ENCODE data around the gene SLC23A2.
"Not testable (repeated sequence)": the region's sequence is repeated elsewhere in the genome, so short reads cannot be mapped to it uniquely, and the experiment has no call there.

SLC23A2 gene

DNA sequence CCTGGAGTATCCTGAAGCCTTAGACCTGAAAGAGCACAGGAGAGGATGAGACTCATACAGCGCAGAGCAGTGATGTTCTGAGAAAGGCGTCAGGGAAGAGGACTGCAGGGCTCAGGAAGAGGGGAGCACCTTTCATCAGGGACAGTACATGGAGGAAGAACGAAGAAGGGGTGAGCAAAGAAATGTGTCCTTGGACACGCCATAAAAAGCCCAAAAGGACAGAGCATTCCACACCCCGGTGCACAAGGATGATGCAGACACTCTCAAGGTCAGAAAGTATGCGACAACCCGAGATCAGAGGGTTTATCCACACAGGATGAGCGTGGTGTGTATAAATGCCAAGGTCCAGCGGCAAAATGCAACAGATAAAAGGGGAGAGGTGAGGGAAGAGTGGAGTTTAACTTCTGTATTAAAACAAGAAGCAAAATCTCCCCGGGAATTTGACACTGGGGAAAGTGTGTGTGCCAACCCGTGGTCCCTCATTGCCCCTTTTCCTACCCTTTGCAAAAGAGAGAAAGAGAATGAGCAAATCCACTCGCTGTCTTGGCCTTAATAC, 64.4 kb downstream of the SLC23A2 start:
- DNase-seq: no peak

DNA sequence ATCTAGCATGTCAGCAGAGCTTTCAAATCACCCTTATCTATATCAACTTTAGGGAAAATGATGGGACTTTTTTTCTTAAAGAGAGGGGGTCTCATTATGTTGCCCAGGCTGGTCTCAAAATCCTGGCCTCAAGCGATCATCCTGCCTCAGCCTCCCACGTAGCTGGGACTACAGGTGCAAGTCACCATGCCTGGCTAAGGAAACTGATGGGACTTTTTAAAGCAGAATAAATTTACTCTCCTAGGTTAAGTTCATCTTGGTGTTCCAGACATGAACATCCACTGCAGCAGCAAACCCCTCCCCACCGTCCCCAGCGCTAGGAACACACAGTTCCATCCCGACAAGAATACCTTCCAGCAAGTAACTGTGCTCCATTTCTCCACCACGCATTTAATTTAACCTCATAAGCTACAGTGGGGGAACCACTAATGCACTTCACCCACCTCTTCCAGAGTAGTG, 64.9 kb downstream of the SLC23A2 start:
- no peak for DNase-seq

DNA sequence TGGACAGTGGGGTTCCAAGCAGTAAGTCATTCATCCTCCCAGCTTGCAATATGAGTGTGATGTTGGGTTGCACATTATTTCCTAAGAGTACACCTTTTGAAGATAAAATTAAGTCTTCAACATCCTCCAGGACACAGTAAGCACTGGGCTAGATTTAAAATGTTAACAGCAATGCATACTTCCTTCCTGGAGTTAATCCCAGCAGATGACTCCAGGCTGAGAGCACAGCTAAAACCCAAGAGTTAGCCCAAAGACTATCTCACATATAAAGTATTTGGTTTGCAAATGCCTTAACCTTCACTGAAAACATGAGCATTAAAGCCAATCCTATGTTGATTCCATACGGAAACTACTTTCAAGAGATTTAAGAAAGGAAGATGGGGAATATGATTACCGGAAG, 69.2 kb downstream of the SLC23A2 start:
- no peak for DNase-seq

DNA sequence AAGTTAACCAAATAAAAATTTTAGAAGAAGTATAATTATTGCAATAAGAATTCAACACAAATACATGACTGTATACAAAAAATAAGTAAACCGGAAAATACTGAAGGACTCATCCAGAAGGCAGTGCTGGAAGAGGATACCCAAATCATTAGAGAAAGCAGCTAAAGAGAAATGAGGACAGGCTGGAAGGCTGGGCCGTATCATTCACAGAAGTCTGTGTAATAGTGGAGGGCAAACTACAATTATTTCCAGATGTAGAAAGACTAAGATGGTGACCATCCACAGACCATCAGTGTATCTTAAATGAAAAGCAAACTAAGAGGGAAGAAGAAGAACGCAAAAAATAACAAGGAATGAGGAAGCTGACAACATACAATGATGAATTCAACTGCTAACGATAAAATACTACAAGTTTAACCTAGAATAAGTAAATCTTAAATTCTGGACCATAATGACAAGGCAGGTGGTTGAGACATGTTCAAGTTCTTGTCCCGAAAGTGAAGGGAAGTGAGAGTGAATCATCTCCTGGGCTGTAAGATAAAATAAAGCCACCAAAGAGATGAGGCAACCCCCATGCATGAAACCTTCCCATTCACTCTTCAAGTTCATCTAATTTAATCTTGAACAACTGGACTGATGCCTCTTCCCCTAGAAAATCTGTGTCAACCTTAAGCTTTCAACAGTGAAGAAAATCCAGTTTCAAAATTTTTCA, 71.5 kb downstream of the SLC23A2 start:
- no peak for DNase-seq

DNA sequence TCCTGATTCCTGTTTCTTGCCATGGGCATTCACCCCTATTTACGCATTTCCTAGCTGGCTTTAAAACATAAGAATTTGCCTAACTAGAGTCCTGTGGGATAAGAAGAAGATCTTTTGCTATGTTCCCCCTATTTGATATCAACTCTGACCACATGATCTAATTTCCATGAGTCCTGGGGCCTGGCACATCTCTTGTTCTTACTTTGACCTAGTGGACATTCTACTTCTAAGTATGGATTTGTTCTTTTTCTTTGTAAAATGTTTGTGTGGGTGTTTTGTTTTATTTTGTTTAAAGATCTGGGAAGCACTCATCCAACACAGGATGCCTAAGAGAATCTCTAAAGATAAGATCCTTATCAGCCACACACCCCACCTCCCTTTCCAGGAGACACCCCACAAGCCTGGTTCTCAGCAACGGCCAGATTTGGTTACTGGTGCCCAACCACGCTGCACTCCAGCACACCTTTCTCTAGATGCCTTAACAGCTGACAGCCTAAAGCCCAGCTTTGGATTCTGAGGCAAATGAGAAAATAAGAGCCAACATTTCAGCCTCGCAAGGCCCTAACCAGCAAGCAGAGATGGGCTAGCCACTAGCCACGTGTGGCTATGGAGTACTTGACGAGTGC, 74.7 kb downstream of the SLC23A2 start:
- no peak for DNase-seq

DNA sequence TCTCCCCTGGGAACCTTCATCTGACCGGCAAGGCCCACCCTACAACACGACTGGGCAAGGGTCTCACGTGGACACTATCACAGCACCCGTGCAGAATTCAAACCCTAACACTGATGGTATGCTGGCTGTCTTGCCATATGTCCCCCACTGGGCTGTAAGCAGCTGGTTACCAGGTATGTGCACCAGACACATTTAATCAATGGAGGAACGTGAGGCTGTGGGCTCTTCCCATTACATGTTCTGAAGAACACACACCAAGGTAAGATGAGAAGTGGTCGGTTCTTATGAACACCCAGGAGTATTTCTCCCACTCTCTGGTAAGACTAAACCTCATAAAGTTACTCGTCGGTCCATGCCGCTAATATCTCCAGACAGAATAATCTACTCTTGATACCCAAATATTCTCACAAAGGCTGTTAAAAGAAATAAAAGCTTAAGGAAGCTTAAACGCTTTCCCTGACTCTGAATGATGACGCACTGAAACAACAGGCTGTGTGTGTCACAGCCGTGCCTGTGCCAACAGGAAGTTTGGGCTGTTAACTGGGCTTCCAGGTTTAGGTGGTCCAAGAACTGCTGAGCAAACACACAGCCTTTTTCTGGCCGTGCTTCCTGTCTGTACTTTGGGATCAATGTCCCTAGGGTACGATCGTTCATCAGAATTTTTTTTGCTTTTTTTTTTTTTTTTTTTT, 75.3 kb downstream of the SLC23A2 start:
- DNase-seq: no peak

DNA sequence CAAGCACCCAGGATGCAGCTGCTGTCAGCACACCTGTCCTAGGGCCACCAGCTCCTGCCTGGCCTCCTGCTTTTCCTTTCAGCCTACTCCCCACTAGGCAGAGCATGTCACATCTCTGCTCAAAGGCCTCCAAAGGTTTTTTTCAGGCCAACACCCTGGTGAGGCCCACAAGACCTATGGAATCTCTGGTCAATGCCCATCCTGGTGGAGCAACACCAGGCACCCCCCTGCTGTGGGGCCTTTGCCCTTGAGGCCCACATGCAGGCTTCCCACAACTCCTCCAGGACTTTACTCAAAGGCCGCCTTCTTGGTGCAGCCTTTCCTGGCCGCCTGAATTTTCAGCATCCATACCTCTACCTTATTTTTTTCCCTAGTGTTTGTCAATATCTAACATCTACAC, 76.9 kb downstream of the SLC23A2 start:
- no peak for DNase-seq

DNA sequence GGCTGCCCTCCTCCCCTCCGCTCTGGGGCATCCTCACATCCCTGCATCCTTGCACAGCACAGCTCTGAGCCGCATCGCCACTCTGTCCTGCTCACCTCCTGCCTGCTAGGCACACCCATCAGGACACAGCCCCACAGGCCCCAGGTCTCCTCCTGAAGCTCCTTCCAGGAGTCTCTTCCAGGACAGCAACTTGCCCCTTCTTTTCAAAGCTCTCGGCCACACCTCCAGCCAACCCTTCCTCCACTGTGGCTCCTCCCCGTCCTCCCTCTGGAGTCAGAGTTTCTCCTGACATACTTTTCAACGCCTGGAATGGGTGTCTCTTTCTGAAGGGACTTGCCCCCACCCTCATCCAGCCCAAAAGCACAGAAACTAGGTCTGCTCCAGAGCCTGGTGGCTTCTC, 77.3 kb downstream of the SLC23A2 start:
- no peak for DNase-seq

DNA sequence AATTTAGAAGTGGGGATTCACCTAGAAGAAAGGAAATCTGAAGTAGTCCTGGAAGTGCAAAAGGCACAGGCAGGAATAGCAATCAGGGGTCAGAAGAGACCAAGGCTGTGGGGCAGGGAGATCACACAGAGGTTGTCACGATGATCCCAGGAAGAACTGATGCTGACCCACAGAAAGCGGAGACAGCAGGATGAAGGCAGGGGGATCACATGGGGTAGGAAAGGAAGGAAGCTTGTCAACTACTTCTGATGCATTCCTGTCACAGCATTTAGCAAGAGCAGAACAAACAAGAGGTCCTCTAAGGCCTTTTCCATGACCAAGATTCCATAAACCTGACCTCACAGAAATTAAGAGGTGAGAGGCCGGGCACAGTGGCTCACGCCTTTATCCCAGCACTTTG, 79.1 kb downstream of the SLC23A2 start:
- no peak for DNase-seq

DNA sequence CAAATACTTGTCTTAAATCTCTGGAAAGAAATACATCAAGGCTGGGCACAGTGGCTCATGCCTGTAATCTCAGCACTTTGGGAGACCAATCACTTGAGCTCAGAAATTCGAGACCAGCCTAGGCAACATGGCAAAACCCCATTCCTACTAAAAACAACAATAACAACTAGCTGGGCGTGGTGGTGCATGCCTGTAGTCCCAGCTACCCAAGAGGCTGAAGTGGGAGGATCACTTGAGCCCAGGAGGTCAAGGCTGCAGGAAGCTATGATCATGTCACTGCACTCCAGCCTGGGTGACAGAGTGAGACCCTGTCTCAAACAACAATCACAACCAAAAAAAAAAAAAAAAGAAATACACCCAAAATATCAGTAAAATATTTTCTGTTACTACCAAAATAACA, 80.0 kb downstream of the SLC23A2 start:
- DNase-seq: not testable (repeated sequence)

DNA sequence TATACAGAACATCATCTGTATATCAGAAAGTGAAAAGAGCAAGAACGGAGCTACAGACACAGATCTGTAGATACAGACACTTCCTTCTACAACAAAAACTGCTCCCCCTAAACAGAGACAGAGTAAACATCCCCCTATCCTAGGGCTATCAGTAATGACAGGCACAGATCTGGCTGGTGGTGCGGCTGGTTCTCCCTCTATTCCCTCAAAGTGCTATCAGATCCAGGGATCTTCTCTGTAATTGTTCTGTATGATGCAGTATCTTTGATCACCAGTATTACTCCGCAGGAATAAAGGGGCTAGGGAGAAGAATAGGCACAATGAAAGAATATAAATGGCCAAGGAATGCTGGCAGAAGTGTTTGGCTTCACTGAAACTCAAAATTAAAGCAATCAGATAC, 80.7 kb downstream of the SLC23A2 start:
- DNase-seq: no peak

DNA sequence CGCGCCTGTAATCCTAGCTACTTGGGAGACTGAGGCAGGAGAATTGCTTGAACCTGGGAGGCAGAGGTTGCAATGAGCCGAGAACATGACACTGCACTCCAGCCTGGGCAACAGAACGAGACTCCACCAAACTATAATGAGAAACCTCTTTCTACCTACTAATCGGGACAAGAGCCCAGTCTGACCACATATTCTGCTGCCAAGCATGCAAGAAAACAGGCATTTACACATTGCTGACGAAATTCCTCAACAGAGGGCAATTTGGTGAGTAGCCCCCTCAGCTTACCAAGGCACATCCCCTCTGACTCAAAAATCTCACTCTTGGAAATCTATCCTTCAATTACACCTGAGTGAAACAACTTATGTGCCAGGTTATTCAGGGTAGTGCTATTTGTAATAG, 81.2 kb downstream of the SLC23A2 start:
- no peak for DNase-seq

DNA sequence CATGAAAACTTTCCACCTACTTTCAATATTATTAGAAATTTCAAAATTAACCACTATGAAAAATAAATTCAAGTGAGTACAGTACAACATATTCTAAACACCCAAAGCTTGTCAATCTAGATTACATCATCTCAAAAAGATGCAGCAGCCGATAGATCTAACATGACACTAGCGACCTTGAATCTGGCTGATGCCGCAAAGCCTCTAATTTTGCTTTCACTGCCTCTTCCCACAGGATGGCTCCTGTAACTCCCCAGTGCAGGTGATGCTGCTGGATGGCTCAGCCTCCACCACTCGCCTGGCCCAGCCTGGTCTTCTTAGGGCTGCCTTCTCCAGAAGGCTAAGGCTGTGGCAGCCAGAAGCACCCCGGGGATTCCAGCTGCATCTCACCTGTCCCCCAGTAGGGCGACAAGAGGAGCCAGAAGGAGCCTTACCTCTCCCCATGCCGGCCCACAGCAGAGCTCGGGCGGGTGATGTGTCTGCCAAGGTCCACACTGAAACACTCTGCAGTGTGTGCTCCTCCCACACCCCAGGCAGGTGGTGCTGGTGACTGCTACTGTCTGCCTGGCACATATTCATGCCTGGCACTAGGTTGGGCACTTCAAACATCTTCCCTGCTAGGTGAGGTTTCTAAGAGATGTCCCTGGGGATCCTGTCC, 82.1 kb downstream of the SLC23A2 start:
- no peak for DNase-seq

DNA sequence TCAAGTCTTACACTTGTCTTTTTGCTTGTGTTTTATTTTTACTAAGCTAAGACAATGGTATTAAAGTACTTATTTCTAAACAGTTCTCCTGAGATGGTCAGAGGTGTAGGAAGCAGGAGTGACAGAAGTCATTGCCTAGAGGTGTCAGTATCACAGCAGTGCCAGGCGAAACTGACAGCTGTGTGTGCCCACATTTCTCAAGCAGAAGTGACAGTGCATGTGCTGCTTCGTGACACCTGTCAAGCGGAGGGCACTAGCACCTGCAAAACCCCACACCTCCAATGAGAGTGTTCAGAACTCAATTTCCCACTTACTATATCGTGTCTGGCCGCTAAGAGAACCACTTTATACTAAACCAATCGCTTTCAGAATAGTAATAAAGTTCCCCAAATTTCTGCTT, 82.8 kb downstream of the SLC23A2 start:
- no peak for DNase-seq

DNA sequence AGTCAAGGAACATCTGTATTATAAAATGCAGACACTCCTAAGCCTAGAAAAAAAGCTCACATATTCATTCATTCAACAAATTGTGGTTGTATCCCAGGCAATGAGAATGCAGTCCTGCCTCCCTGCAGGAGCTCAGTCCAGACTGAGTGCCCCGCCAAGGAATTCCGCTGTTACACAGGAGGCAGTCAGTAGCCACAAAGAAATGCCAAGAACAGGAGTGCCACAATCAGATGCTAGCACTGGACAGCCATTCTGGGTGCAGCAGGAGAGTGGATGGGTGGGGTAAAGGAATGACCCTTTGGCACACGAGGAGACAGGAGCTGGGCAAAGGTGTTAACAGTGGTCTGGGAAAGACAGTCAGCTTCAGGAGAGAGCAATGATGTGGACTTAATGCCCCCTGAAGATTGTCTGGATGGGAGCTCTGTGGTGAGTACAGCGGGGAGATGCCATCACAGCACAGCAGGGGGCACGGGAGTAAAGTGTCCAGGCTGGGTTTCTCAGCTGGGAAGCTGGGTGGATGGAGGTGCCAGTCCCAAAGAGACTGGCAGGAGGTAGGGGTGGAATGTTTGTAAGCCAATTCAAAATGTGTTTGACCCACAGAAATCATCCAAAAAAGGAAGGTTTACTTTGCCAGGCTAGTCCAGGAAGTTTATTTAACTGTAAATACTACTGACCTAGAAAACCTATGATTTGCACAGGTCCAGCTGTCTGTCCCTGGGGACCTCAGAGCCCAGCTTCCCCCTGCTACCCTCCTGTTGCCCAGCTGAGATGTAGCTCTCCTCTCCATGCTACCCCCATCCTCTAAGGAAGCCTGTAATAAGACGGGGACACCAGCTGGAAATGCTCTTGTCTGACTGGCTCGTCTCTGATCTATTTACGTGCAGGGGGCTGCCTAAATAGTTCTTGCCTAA, 84.1 kb downstream of the SLC23A2 start:
- DNase-seq: no peak

DNA sequence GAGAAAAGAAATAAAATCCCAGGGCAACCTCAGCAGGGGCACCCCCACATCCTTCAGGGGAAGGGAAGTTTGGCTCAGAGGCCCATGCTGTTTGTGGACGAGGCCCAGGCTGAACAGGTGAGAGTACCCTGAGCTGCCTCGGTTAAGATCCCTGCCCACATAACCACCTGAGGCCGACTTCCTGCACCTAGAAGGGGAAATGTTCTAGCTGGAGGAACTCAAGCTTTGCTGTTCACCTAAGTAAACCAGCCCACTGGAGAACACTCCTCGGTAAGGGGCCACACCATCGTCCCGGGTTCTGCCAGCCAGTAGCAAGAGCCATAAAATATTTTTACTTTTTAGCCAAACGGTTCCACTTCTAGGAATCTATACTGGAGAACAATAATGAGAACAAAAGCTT, 88.2 kb downstream of the SLC23A2 start:
- DNase-seq: no peak

DNA sequence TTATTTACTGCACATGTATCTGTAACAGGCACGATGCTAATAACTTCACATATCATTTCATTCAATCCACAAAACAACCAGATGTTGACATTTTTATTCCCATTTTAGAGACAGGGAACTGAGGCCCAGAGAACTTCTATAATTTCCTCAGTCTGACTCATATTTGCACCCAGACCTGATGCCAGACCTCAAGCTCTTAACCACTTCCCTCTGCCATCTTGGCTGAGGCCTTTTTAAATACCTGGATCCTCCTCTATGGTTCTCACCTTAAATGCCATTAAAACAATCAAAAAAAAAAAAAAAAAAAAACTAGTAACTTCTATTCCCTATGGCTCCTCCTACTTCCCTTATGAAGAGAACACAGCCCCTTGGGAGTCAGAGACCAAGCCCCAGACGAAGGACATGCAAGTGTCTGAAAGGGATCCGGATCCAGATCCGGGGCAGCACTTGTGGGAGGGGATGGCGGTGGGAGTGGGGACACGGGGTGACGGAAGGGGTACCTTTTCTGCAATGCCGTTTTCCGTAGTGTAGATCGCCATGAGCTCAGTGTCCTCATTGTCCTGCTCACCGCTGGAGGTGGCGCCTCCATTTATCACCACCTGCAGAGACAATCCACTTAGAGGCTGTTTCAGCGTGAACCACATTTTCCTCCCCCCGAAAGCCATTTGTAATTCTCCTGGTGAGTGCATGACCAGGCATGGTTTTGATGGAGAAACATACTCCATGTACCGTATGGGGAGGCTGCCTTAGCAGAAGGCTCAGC, 88.7 kb downstream of the SLC23A2 start:
- DNase-seq: no peak

DNA sequence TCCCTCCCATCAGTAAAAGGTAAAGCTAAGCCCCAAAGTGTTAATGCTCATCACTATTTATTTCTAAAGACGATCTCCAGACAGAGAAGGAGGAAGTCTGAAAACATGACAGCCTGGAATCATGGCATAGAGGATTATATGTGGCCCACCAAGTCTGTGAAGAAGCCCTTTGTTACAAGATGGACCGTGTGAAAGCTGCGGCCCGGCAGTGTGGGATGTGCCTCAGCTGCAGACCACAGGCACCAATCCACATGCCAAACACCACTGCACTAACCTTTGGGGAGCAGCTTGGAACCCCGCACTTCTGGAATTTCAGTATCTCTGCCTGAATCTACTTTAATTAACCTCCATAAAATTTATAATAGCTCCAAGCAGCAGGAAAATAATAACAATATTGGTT, 90.4 kb downstream of the SLC23A2 start:
- no peak for DNase-seq

DNA sequence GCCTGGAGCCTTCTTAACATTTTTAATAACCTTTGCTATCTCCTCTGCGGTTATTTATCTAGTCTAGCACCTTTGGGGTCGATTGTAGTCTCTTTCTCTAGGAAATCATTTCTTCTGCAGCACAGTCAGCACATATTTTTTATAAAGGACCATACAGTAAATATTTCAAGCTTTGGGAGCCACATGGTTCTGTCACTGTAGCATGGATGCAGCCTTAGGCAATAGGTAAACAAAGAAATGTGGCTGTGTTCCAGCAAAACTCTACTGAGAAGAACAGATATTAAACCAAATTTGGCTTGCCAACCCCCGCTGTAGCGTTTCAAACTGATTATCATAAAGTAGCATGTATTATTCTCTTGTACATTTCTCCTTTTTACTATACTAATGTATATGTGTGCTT, 95.7 kb downstream of the SLC23A2 start:
- no peak for DNase-seq

DNA sequence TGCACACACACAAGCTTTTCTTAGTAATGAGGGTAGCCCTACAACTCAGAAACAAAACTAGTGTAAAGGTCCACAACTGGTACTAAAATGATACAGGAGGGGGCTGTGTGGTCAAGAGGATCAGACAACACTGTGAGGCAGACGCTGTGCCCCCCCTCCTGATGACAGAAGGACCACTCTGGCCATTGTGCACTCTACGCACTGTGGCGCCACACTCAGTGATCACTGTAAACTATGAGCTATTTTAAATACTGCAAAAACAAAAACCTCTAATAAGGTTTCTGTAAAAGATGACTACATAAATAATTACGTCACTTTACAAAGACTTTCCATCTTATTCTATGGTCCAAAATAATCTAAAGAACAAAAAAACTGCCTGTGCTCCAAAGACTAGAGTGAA, 96.1 kb downstream of the SLC23A2 start:
- DNase-seq: no peak

Data from right kidney (tissue), 1 donor.